Measurements from ENCODE around the gene FOSL2. TPM values are rescaled to one million over a fixed set of nuclear protein-coding genes. Genes with fewer than 3 reads are reported as not detected.
"Not testable (repeated sequence)": the region's sequence is repeated elsewhere in the genome, so short reads cannot be mapped to it uniquely, and the experiment has no call there.

FOSL2 gene
- total and polyA plus RNA-seq, 2 experiments from 2014 or later: 0.60 to 4.3 TPM

DNA sequence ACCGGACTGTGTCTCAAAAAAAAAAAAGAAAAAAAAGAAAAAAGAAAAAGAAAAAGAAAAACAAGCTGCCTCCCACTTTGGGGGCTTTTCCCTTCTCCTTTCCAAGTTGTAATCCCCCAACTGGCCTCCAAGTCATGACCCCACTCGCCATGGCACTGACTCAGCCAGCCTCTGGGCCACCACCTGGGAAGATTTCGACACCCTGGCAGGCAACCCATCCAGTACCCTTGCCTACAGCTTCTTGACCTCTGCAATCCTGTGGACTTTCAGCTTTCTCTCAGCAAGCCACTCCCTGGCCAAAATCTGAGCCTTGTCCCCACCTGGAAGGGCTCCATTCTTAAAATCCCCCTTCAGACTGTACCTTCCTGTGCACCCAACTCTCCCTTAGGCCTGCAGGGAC lies 22.3 kb upstream of the FOSL2 start (continued):
- TF ChIP-seq, protein P1, sequence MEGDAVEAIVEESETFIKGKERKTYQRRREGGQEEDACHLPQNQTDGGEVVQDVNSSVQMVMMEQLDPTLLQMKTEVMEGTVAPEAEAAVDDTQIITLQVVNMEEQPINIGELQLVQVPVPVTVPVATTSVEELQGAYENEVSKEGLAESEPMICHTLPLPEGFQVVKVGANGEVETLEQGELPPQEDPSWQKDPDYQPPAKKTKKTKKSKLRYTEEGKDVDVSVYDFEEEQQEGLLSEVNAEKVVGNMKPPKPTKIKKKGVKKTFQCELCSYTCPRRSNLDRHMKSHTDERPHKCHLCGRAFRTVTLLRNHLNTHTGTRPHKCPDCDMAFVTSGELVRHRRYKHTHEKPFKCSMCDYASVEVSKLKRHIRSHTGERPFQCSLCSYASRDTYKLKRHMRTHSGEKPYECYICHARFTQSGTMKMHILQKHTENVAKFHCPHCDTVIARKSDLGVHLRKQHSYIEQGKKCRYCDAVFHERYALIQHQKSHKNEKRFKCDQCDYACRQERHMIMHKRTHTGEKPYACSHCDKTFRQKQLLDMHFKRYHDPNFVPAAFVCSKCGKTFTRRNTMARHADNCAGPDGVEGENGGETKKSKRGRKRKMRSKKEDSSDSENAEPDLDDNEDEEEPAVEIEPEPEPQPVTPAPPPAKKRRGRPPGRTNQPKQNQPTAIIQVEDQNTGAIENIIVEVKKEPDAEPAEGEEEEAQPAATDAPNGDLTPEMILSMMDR (conservative IDR thresholded peaks at IDR 0.05; ENCODE audit: low read depth in 2 of 2): no peak
- TF ChIP-seq NANOG (IDR thresholded peaks at IDR 0.05; ENCODE audit: borderline replicate concordance): no peak

DNA sequence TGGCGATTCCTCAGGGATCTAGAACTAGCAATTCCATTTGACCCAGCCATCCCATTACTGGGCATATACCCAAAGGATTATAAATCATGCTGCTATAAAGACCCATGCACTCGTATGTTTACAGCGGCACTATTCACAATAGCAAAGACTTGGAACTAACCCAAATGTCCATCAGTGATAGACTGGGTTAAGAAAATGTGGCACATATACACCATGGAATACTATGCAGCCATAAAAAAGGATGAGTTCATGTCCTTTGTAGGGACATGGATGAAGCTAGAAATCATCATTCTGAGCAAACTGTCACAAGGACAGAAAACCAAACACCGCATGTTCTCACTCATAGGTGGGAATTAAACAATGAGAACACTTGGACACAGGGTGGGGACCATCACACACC lies 20.9 kb upstream of the FOSL2 start:
- H3K4me1 Mint-ChIP-seq; H3K4me1 ChIP-seq (ENCODE audit: insufficient read depth); ATAC-seq; DNase-seq (ENCODE audit: low spot score); H2AFZ ChIP-seq; H3K9me2 ChIP-seq (ENCODE audit: insufficient read depth); H3K36me3 Mint-ChIP-seq (ENCODE audit: low read depth); H3F3A ChIP-seq (replicated peaks; ENCODE audit: low read depth); H3K4me2 ChIP-seq; H3K27ac ChIP-seq (ENCODE audit: low read depth); H3K79me2 ChIP-seq (replicated peaks; ENCODE audit: insufficient read depth); H3K27ac Mint-ChIP-seq; H3K27me3 ChIP-seq (ENCODE audit: insufficient read depth); H3K4me3 ChIP-seq; H4K20me1 ChIP-seq (replicated peaks; ENCODE audit: insufficient read depth); H3K36me3 ChIP-seq (ENCODE audit: insufficient read depth); H3K9me3 Mint-ChIP-seq; H3K4me3 Mint-ChIP-seq: not testable (repeated sequence)
- peaks cover 10% of the 10 kb centered on the region for H3K27me3 Mint-ChIP-seq (ENCODE audit: insufficient read depth, low read depth, poor library complexity)

DNA sequence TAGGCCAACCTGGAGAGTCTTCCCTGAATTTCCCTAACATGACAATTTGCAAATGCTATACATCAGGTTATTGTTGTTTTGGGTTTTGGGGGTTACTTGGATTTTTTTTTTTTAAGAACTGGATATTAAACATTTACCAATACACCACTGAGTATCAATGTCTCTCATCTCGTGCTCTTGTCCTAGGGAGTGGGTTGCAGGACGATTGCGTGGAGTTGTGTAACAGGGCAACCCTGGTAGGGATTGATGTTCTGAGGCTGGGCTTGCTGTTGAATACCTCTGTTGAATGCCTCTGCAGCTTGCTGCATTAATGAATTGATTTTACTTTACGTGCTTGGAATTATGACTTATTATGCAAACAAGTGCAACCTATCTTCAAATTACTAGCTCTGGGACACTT lies 18.8 kb upstream of the FOSL2 start:
- Histone ChIP-seq H2AFZ (no peak overlapping the region), H3K4me3 (no peak overlapping the region), H3K4me1 (ENCODE audit: insufficient read depth) (no peaks in the 10 kb centered on the region), H3K36me3 (ENCODE audit: insufficient read depth) (no peaks in the 10 kb centered on the region), H3K27ac (ENCODE audit: low read depth) (no peak overlapping the region), H3K9me2 (ENCODE audit: insufficient read depth) (no peaks in the 10 kb centered on the region), H3K4me2 (no peak overlapping the region), H4K20me1 (replicated peaks; ENCODE audit: insufficient read depth) (no peaks in the 10 kb centered on the region), H3K27me3 (ENCODE audit: insufficient read depth) (no peaks in the 10 kb centered on the region), H3K79me2 (replicated peaks; ENCODE audit: insufficient read depth) (no peaks in the 10 kb centered on the region), H3F3A (replicated peaks; ENCODE audit: low read depth) (no peaks in the 10 kb centered on the region)
- no peak for ATAC-seq
- DNase-seq (ENCODE audit: low spot score): no peak
- Mint-ChIP-seq H3K27ac (no peak overlapping the region), H3K36me3 (ENCODE audit: low read depth) (no peaks in the 10 kb centered on the region), H3K4me1 (no peaks in the 10 kb centered on the region), H3K9me3 (no peaks in the 10 kb centered on the region), H3K4me3 (no peak overlapping the region), H3K27me3 (ENCODE audit: insufficient read depth, low read depth, poor library complexity) (peaks cover 11% of the 10 kb centered on the region)
- TF ChIP-seq, protein P2, sequence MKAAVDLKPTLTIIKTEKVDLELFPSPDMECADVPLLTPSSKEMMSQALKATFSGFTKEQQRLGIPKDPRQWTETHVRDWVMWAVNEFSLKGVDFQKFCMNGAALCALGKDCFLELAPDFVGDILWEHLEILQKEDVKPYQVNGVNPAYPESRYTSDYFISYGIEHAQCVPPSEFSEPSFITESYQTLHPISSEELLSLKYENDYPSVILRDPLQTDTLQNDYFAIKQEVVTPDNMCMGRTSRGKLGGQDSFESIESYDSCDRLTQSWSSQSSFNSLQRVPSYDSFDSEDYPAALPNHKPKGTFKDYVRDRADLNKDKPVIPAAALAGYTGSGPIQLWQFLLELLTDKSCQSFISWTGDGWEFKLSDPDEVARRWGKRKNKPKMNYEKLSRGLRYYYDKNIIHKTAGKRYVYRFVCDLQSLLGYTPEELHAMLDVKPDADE (IDR thresholded peaks at IDR 0.05): no peak
- TF ChIP-seq POLR2AphosphoS5 (IDR thresholded peaks at IDR 0.05; ENCODE audit: low read depth) (no peak), CREB1 (CRISPR knock-in tag; IDR thresholded peaks at IDR 0.05; ENCODE audit: low read depth) (no peak), ZNF114 (CRISPR knock-in tag; IDR thresholded peaks at IDR 0.05) (no peak), EZH2phosphoT487 (IDR thresholded peaks at IDR 0.05; ENCODE audit: unreplicated experiment) (no peak), ZNF331 (CRISPR knock-in tag; IDR thresholded peaks at IDR 0.05; ENCODE audit: low read depth) (no peak)
- TF ChIP-seq, protein P3, sequence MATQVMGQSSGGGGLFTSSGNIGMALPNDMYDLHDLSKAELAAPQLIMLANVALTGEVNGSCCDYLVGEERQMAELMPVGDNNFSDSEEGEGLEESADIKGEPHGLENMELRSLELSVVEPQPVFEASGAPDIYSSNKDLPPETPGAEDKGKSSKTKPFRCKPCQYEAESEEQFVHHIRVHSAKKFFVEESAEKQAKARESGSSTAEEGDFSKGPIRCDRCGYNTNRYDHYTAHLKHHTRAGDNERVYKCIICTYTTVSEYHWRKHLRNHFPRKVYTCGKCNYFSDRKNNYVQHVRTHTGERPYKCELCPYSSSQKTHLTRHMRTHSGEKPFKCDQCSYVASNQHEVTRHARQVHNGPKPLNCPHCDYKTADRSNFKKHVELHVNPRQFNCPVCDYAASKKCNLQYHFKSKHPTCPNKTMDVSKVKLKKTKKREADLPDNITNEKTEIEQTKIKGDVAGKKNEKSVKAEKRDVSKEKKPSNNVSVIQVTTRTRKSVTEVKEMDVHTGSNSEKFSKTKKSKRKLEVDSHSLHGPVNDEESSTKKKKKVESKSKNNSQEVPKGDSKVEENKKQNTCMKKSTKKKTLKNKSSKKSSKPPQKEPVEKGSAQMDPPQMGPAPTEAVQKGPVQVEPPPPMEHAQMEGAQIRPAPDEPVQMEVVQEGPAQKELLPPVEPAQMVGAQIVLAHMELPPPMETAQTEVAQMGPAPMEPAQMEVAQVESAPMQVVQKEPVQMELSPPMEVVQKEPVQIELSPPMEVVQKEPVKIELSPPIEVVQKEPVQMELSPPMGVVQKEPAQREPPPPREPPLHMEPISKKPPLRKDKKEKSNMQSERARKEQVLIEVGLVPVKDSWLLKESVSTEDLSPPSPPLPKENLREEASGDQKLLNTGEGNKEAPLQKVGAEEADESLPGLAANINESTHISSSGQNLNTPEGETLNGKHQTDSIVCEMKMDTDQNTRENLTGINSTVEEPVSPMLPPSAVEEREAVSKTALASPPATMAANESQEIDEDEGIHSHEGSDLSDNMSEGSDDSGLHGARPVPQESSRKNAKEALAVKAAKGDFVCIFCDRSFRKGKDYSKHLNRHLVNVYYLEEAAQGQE (IDR thresholded peaks at IDR 0.05; ENCODE audit: unreplicated experiment): no peak
